Effector memory CD4-positive, alpha-beta T cell (primary cell): ENCODE data around the gene PRRC1.
"Not testable (repeated sequence)": the region's sequence is repeated elsewhere in the genome, so short reads cannot be mapped to it uniquely, and the experiment has no call there.

ENCODE experiments used
- DNase-seq, 3 donors: peaks; one replicate each; pipeline ENCODE4 v3.0.0-alpha.2; 2020
- H3K27ac ChIP-seq: 2 replicates; pipeline ENCODE4 v1.7.0; 2013; ENCODE audit warnings: mild to moderate bottlenecking, low read length, moderate library complexity; ENCODE audit not compliant: insufficient read depth, poor library complexity, severe bottlenecking
- H3K27me3 ChIP-seq: replicated peaks from 2 replicates; pipeline ENCODE4 v1.7.0; 2013; ENCODE audit warnings: mild to moderate bottlenecking, low read length; ENCODE audit not compliant: insufficient read depth, control insufficient read depth, poor library complexity, severe bottlenecking
- H3K36me3 ChIP-seq: 2 replicates; pipeline ENCODE4 v1.7.0; 2013; ENCODE audit warnings: mild to moderate bottlenecking, low read length, moderate library complexity; ENCODE audit not compliant: control insufficient read depth, insufficient read depth
- H3K4me1 ChIP-seq: 2 replicates; pipeline ENCODE4 v1.7.0; 2013; ENCODE audit warnings: low read length, mild to moderate bottlenecking; ENCODE audit not compliant: control insufficient read depth, insufficient read depth, poor library complexity, severe bottlenecking
- H3K4me3 ChIP-seq: 2 replicates; pipeline ENCODE4 v1.7.0; 2013; ENCODE audit warnings: low read length, low read depth, mild to moderate bottlenecking; ENCODE audit not compliant: insufficient read depth, poor library complexity, severe bottlenecking
- H3K9me3 ChIP-seq: 2 replicates; pipeline ENCODE4 v1.7.0; 2013; ENCODE audit warnings: mild to moderate bottlenecking, low read length, moderate library complexity; ENCODE audit not compliant: control insufficient read depth

The PRRC1 gene

GRCh38 chr5:127540553-127540952 is 23.1 kb downstream of the PRRC1 start:
- not testable (repeated sequence) for H3K27ac ChIP-seq, H3K4me1 ChIP-seq, H3K4me3 ChIP-seq, DNase-seq, H3K27me3 ChIP-seq, H3K9me3 ChIP-seq
- peaks cover 28% of the 10 kb centered on the region for H3K36me3 ChIP-seq

GRCh38 chr5:127545249-127545648 is 27.8 kb downstream of the PRRC1 start:
- not testable (repeated sequence) for H3K4me3 ChIP-seq, DNase-seq, H3K4me1 ChIP-seq, H3K27ac ChIP-seq, H3K27me3 ChIP-seq, H3K9me3 ChIP-seq
- peaks cover 20% of the 10 kb centered on the region for H3K36me3 ChIP-seq

- Histone ChIP-seq H3K4me1 (no peaks in the 10 kb centered on the region), H3K36me3 (peaks cover 39% of the 10 kb centered on the region), H3K27me3 (no peaks in the 10 kb centered on the region)
Measured at GRCh38 chr5:127549551-127549950, 32.1 kb downstream of the PRRC1 start.

GRCh38 chr5:127550652-127551409 is 33.4 kb downstream of the PRRC1 start:
- no peaks in the 10 kb centered on the region for H3K9me3 ChIP-seq
- H3K27me3 ChIP-seq: no peaks in the 10 kb centered on the region
- no peak for DNase-seq
- no peak overlapping the region for H3K4me3 ChIP-seq
- no peak overlapping the region for H3K27ac ChIP-seq
- H3K36me3 ChIP-seq: peaks cover 39% of the 10 kb centered on the region
- no peaks in the 10 kb centered on the region for H3K4me1 ChIP-seq

More at GRCh38 chr5:127549551-127549950, 32.1 kb downstream of the PRRC1 start:
- no peak for DNase-seq
- H3K9me3 ChIP-seq: no peaks in the 10 kb centered on the region
- H3K27ac ChIP-seq: no peak overlapping the region
- no peak overlapping the region for H3K4me3 ChIP-seq

- no peak overlapping the region for H3K4me3 ChIP-seq
- H3K36me3 ChIP-seq: peaks cover 39% of the 10 kb centered on the region
- no peak for DNase-seq
- H3K4me1 ChIP-seq: no peaks in the 10 kb centered on the region
- no peak overlapping the region for H3K27ac ChIP-seq
- no peaks in the 10 kb centered on the region for H3K27me3 ChIP-seq
- no peaks in the 10 kb centered on the region for H3K9me3 ChIP-seq
Measured at GRCh38 chr5:127551410-127552041, 34.1 kb downstream of the PRRC1 start.

- no peaks in the 10 kb centered on the region for H3K27me3 ChIP-seq
- no peaks in the 10 kb centered on the region for H3K9me3 ChIP-seq
- no peaks in the 10 kb centered on the region for H3K4me1 ChIP-seq
- peaks cover 22% of the 10 kb centered on the region for H3K36me3 ChIP-seq
- no peak overlapping the region for H3K27ac ChIP-seq
- DNase-seq: no peak
- H3K4me3 ChIP-seq: no peak overlapping the region
Measured at GRCh38 chr5:127555826-127556225, 38.4 kb downstream of the PRRC1 start.

GRCh38 chr5:127556609-127557334 is 39.3 kb downstream of the PRRC1 start:
- no peaks in the 10 kb centered on the region for H3K27me3 ChIP-seq
- no peak overlapping the region for H3K4me3 ChIP-seq
- H3K4me1 ChIP-seq: no peaks in the 10 kb centered on the region
- H3K27ac ChIP-seq: no peak overlapping the region
- H3K36me3 ChIP-seq: peaks cover 20% of the 10 kb centered on the region
- no peak for DNase-seq
- H3K9me3 ChIP-seq: no peaks in the 10 kb centered on the region

GRCh38 chr5:127558273-127558672 is 40.8 kb downstream of the PRRC1 start:
- Histone ChIP-seq H3K27ac (no peak overlapping the region), H3K4me3 (no peak overlapping the region), H3K36me3 (peaks cover 9% of the 10 kb centered on the region), H3K27me3 (no peaks in the 10 kb centered on the region), H3K9me3 (no peaks in the 10 kb centered on the region), H3K4me1 (no peaks in the 10 kb centered on the region)
- no peak for DNase-seq

GRCh38 chr5:127561254-127561653 is 43.8 kb downstream of the PRRC1 start:
- Histone ChIP-seq H3K4me1 (no peaks in the 10 kb centered on the region), H3K36me3 (no peaks in the 10 kb centered on the region), H3K4me3 (no peak overlapping the region), H3K27ac (no peak overlapping the region), H3K9me3 (no peaks in the 10 kb centered on the region), H3K27me3 (no peaks in the 10 kb centered on the region)
- no peak for DNase-seq

GRCh38 chr5:127562252-127562651 is 44.8 kb downstream of the PRRC1 start:
- no peaks in the 10 kb centered on the region for H3K36me3 ChIP-seq
- no peak overlapping the region for H3K27ac ChIP-seq
- H3K9me3 ChIP-seq: no peaks in the 10 kb centered on the region
- no peak for DNase-seq
- no peak overlapping the region for H3K4me3 ChIP-seq
- H3K27me3 ChIP-seq: no peaks in the 10 kb centered on the region
- no peaks in the 10 kb centered on the region for H3K4me1 ChIP-seq
